AG10803 (cell line): ENCODE data around the gene P2RX7.

ENCODE experiments used
- DNase-seq: peaks from one replicate; pipeline ENCODE4 v3.0.0; 2010; ENCODE audit warnings: low read depth
- H3K4me3 ChIP-seq: 2 replicates; pipeline ENCODE4 v1.5.1; 2011; ENCODE audit warnings: mild to moderate bottlenecking, low read length, control low read depth
- CTCF ChIP-seq: conservative IDR thresholded peaks from 2 replicates; pipeline ENCODE4 v1.5.1; 2011; ENCODE audit warnings: mild to moderate bottlenecking, low read length, control low read depth, inconsistent platforms

P2RX7 gene

GRCh38 chr12:121232977-121233627 is 100.4 kb downstream of the P2RX7 start:
- H3K4me3 ChIP-seq = no peak overlapping the region
- no peak for TF ChIP-seq CTCF
- no peak for DNase-seq

GRCh38 chr12:121233628-121234020 is 100.9 kb downstream of the P2RX7 start:
- H3K4me3 ChIP-seq = no peak overlapping the region
- DNase-seq = no peak
- TF ChIP-seq CTCF = no peak

- DNase-seq = no peak
- H3K4me3 ChIP-seq = no peak overlapping the region
- TF ChIP-seq CTCF = no peak
Observed at GRCh38 chr12:121236776-121237175, 104.1 kb downstream of the P2RX7 start.

- no peak overlapping the region for H3K4me3 ChIP-seq
- no peak for TF ChIP-seq CTCF
- DNase-seq = no peak
Observed at GRCh38 chr12:121237415-121237814, 104.7 kb downstream of the P2RX7 start.
